Stomach (tissue), 4 donors: ENCODE results near the gene FCN1.

Experiments used
- POLR2A ChIP-seq, 4 donors: fragments of 450-650 bp; IDR thresholded peaks; one replicate each; pipeline ENCODE4 v1.6.1; 2016; ENCODE audit warnings: antibody characterized with exemption in 4 of 4, control low read depth in 2 of 4, mild to moderate bottlenecking in 1 of 4, moderate library complexity in 1 of 4
- TF ChIP-seq, protein P1 (sequence below), 7 experiments: fragments of 450-650 bp in 4 of 7; fragments of 200-600 bp in 3 of 7; sonication (generic) in 3 of 7; IDR thresholded peaks; one replicate each; pipeline ENCODE4 v1.5.1; 2016 to 2019; ENCODE audit warnings: antibody characterized with exemption in 7 of 7, control low read depth in 2 of 7, mild to moderate bottlenecking in 1 of 7

DNA sequence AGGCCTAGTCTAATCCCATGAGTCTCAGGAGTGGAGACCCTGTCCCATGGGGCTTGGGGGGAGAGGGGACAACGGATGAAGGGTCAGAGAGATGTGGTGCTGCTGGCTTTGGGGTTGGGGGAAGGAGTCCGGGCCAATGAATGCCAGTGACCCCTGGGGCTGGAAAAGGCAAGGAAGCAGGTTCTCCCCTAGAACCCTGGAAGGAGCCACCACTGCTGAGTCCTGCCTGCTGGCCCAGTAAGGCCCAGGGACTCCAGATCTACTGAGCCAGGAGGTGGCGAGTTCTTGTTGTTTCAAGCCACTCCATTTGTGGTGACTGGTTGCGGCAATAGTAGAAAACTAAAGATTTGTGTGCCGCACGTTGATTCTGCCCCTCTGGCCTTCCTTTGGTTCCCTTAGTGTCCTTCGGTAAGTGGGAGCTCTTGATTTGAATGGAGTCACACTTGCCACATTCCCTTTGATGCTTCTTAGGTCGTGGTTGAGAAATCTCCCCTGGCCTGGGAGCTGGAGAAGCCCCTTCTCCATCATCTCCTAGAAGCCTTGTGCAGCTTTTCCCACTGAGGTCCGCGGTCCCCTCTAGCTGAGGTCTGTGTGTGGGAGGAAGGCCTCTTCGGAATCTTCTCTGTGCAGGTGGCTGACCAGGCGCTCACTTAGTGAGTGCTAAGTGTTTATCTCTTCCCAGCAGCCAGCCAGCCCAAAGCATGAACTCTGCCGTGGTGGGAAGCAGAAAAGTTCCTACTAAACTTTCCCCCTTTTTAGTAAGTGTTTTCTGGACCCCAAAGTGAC lies 9.0 kb downstream of the FCN1 start:
- TF ChIP-seq, protein P1, sequence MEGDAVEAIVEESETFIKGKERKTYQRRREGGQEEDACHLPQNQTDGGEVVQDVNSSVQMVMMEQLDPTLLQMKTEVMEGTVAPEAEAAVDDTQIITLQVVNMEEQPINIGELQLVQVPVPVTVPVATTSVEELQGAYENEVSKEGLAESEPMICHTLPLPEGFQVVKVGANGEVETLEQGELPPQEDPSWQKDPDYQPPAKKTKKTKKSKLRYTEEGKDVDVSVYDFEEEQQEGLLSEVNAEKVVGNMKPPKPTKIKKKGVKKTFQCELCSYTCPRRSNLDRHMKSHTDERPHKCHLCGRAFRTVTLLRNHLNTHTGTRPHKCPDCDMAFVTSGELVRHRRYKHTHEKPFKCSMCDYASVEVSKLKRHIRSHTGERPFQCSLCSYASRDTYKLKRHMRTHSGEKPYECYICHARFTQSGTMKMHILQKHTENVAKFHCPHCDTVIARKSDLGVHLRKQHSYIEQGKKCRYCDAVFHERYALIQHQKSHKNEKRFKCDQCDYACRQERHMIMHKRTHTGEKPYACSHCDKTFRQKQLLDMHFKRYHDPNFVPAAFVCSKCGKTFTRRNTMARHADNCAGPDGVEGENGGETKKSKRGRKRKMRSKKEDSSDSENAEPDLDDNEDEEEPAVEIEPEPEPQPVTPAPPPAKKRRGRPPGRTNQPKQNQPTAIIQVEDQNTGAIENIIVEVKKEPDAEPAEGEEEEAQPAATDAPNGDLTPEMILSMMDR (IDR thresholded peaks at IDR 0.05): no peak
- TF ChIP-seq POLR2A (IDR thresholded peaks at IDR 0.05): no peak
